Measurements from ENCODE around the gene PRR13. TPM values are rescaled to one million over a fixed set of nuclear protein-coding genes. Genes with fewer than 3 reads are reported as not detected.
"Not testable (repeated sequence)": the region's sequence is repeated elsewhere in the genome, so short reads cannot be mapped to it uniquely, and the experiment has no call there.

Gene PRR13
- total and polyA plus RNA-seq, 9 of the 15 experiments (the other 6 are each of a cell fraction or from before 2014, with no cell fraction given) = 117 to 835 (median 285) TPM

- in situ Hi-C loops (cut with MboI); H3K9me1 ChIP-seq (ENCODE audit: control insufficient read depth, insufficient read depth, low read length); H4K20me1 ChIP-seq (replicated peaks; ENCODE audit: control insufficient read depth, insufficient read depth, low read length); BruUV-seq (replicated peaks); H3K27me3 ChIP-seq (ENCODE audit: control insufficient read depth in 2 of 2, insufficient read depth in 2 of 2, low read length in 2 of 2); H2AFZ ChIP-seq (ENCODE audit: low read depth, low read length); CTCF ChIA-PET (ENCODE audit: low intra/inter-chr PET ratio); H3K4me3 ChIP-seq; DNase-seq (ENCODE audit: extremely low read depth in 1 of 4, low spot score in 3 of 4); H3K27ac ChIP-seq (ENCODE audit: extremely low read depth, low read depth, low read length); FAIRE-seq; intact Hi-C loops (cut with micrococcal nuclease); ATAC-seq; H3K9me3 ChIP-seq (replicated peaks; ENCODE audit: control insufficient read depth, insufficient read depth, low read depth, low read length): not testable (repeated sequence)
- Histone ChIP-seq H3K79me2 (ENCODE audit: control insufficient read depth, insufficient read depth, low read length) (peaks cover 36% of the 10 kb centered on the region), H3K4me1 (replicated peaks in 1 of 2; ENCODE audit: control insufficient read depth in 2 of 2, insufficient read depth in 2 of 2, low read length in 2 of 2) (peaks cover 16 to 25% of the 10 kb centered on the region in 2 experiments; a peak in 4 of 5 replicates), H3K36me3 (ENCODE audit: control insufficient read depth, insufficient read depth, low read length) (peaks cover 40% of the 10 kb centered on the region; the same call in 2 of the 3 replicates), H3K4me2 (ENCODE audit: insufficient read depth, low read length) (peak overlapping the region; percentile 34; the same call in 1 of the 2 replicates), H3K9ac (ENCODE audit: insufficient read depth in 1 of 2, low read depth in 2 of 2, low read length in 2 of 2) (peak overlapping the region in 1 of 2 experiments; percentile 61; a peak in 1 of 4 replicates)
- POLR2A ChIA-PET = interaction anchor here (0.7 to 0.8 kb wide), 2 partner anchors 8 to 78 kb away, joined by 3 to 4 read pairs; no protein-coding TSS in a partner anchor
- TF ChIP-seq PHF21A (IDR thresholded peaks at IDR 0.05; ENCODE audit: borderline replicate concordance, low read depth) (peak; percentile 40; the same call in 1 of the 2 replicates), NFIC (IDR thresholded peaks at IDR 0.05) (peak; percentile 68), ARID1B (IDR thresholded peaks at IDR 0.05) (0 out of 2 replicates have a peak, but pooled peaks have one; percentile 24), CBFA2T3 (IDR thresholded peaks at IDR 0.05) (peak; percentile 19; the same call in 1 of the 2 replicates)
- 68% methylated on average over 11 of the region's 11 CpGs for WGBS (ENCODE audit: insufficient coverage, low coverage, missing lambda C conversion rate)
Measured at GRCh38 chr12:53444593-53445325, 3.2 kb downstream of the PRR13 start.

- H4K20me1 ChIP-seq (replicated peaks; ENCODE audit: control insufficient read depth, insufficient read depth, low read length) = peaks cover 28% of the 10 kb centered on the region
- DNase-seq (ENCODE audit: extremely low read depth in 1 of 4, low spot score in 3 of 4) (no peak), FAIRE-seq (no peak), ATAC-seq (no peak)
- peaks cover 38% of the 10 kb centered on the region for H3K79me2 ChIP-seq (ENCODE audit: control insufficient read depth, insufficient read depth, low read length)
- H3K4me1 ChIP-seq (replicated peaks in 1 of 2; ENCODE audit: control insufficient read depth in 2 of 2, insufficient read depth in 2 of 2, low read length in 2 of 2) = peaks cover 0 to 17% of the 10 kb centered on the region in 2 experiments; a peak in 3 of 5 replicates
- 57% methylated on average over 7 of the region's 7 CpGs for WGBS (ENCODE audit: insufficient coverage, low coverage, missing lambda C conversion rate)
- peaks cover 4% of the 10 kb centered on the region for H3K9me1 ChIP-seq (ENCODE audit: control insufficient read depth, insufficient read depth, low read length)
- intact Hi-C loops (cut with micrococcal nuclease) = loop anchor here (1.0 kb wide), 1 partner anchor 99 kb away; no protein-coding TSS in a partner anchor
- peaks cover 46% of the 10 kb centered on the region for H3K36me3 ChIP-seq (ENCODE audit: control insufficient read depth, insufficient read depth, low read length)
- no TSS peak for BruUV-seq (replicated peaks)
- in situ Hi-C loops (cut with MboI) = no loop called here
- H3K4me2 ChIP-seq (ENCODE audit: insufficient read depth, low read length) = no peak overlapping the region
- H3K9me3 ChIP-seq (replicated peaks; ENCODE audit: control insufficient read depth, insufficient read depth, low read depth, low read length) = no peaks in the 10 kb centered on the region
- no peak overlapping the region for H2AFZ ChIP-seq (ENCODE audit: low read depth, low read length)
- no peak overlapping the region for H3K4me3 ChIP-seq
- H3K27ac ChIP-seq (ENCODE audit: extremely low read depth, low read depth, low read length) = no peak overlapping the region
- POLR2A ChIA-PET = interaction anchor here (0.7 to 2.1 kb wide), 4 partner anchors 10 to 130 kb away, joined by 3 to 11 read pairs (median 3); partner anchors contain the start of gene PRR13
- CTCF ChIA-PET (ENCODE audit: low intra/inter-chr PET ratio) = no interaction called here
- no peaks in the 10 kb centered on the region for H3K27me3 ChIP-seq (ENCODE audit: control insufficient read depth in 2 of 2, insufficient read depth in 2 of 2, low read length in 2 of 2)
- no peak overlapping the region for H3K9ac ChIP-seq (ENCODE audit: insufficient read depth in 1 of 2, low read depth in 2 of 2, low read length in 2 of 2)
- no peak for TF ChIP-seq MTA3 (IDR thresholded peaks at IDR 0.05; ENCODE audit: borderline replicate concordance)
- no peak for TF ChIP-seq ZNF232 (CRISPR knock-in tag; IDR thresholded peaks at IDR 0.05)
- no peak for TF ChIP-seq ZNF444 (CRISPR knock-in tag; IDR thresholded peaks at IDR 0.05)
- TF ChIP-seq SUPT5H (IDR thresholded peaks at IDR 0.05) = no peak
- TF ChIP-seq RREB1 (CRISPR knock-in tag; IDR thresholded peaks at IDR 0.05) = no peak
Measured at GRCh38 chr12:53450936-53451335, 9.4 kb downstream of the PRR13 start.

All from K562 (cell line).